ENCODE results near the gene ROS1.

GRCh38 chr6:117399924-117400323 lies 25.8 kb downstream of the ROS1 start:
- TF ChIP-seq POLR2A (IDR thresholded peaks at IDR 0.05; ENCODE audit: low read length) (no peak), GATA1 (IDR thresholded peaks at IDR 0.05; ENCODE audit: low read depth, low read length) (no peak)

All from erythroblast (primary cell).